Keratinocyte (primary cell): ENCODE results near the gene TMEM259. TPM values are rescaled to one million over a fixed set of nuclear protein-coding genes. Genes with fewer than 3 reads are reported as not detected.

Source experiments
- DNase-seq: peaks from one replicate; pipeline ENCODE4 v3.0.0-alpha.2; 2011; ENCODE audit warnings: low read depth, missing footprints, low spot score
- FAIRE-seq: peaks from 2 replicates; lab custom pipeline; 2011; peaks lifted over from hg19 to GRCh38; lab: Jason Lieb, UNC
- H2AFZ ChIP-seq: 2 replicates; pipeline ENCODE4 v1.6.0; 2012; ENCODE audit warnings: low read length, control low read depth, inconsistent platforms; ENCODE audit not compliant: control insufficient read depth
- H3K27ac ChIP-seq: 2 replicates; pipeline ENCODE4 v1.5.1; 2011; ENCODE audit warnings: low read length; ENCODE audit not compliant: control insufficient read depth, insufficient read depth
- H3K27me3 ChIP-seq: 3 replicates; pipeline ENCODE4 v1.6.0; 2011; ENCODE audit warnings: low read length; ENCODE audit not compliant: control insufficient read depth, insufficient read depth; ENCODE audit errors: extremely low read depth
- H3K36me3 ChIP-seq, 2 experiments: 2 replicates in 1 of 2; 3 replicates in 1 of 2; pipeline ENCODE4 v1.5.1; 2011; ENCODE audit warnings: low read length in 2 of 2, mild to moderate bottlenecking in 1 of 2; ENCODE audit not compliant: control insufficient read depth in 2 of 2, insufficient read depth in 2 of 2; ENCODE audit errors: extremely low read depth in 1 of 2
- H3K4me1 ChIP-seq: 3 replicates; pipeline ENCODE4 v1.5.1; 2011; ENCODE audit warnings: low read length; ENCODE audit not compliant: control insufficient read depth, insufficient read depth; ENCODE audit errors: extremely low read depth
- H3K4me2 ChIP-seq: 3 replicates; pipeline ENCODE4 v1.6.0; 2011; ENCODE audit warnings: low read depth, low read length; ENCODE audit not compliant: control insufficient read depth, insufficient read depth; ENCODE audit errors: extremely low read depth
- H3K4me3 ChIP-seq, 3 experiments: fragments of 200-600 bp in 1 of 3; sonication (generic) in 1 of 3; 2 replicates in 2 of 3; 3 replicates in 1 of 3; pipeline ENCODE4 v1.5.1; 2011 to 2016; ENCODE audit warnings: low read length in 3 of 3, mild to moderate bottlenecking in 3 of 3, control low read depth in 2 of 3, inconsistent platforms in 1 of 3, low read depth in 1 of 3, mixed read lengths in 1 of 3, mixed run types in 1 of 3, moderate library complexity in 1 of 3; ENCODE audit not compliant: control insufficient read depth in 2 of 3, insufficient read depth in 2 of 3; ENCODE audit errors: extremely low read depth in 1 of 3
- H3K79me2 ChIP-seq: 2 replicates; pipeline ENCODE4 v1.6.0; 2012; ENCODE audit warnings: low read length; ENCODE audit not compliant: control insufficient read depth, insufficient read depth
- H3K9ac ChIP-seq: 3 replicates; pipeline ENCODE4 v1.6.0; 2011; ENCODE audit warnings: low read length; ENCODE audit not compliant: control insufficient read depth, insufficient read depth; ENCODE audit errors: extremely low read depth
- H3K9me1 ChIP-seq: 3 replicates; pipeline ENCODE4 v1.6.0; 2011; ENCODE audit warnings: low read length; ENCODE audit not compliant: control insufficient read depth, insufficient read depth; ENCODE audit errors: extremely low read depth
- H3K9me3 ChIP-seq: 2 replicates; pipeline ENCODE4 v1.5.1; 2012; ENCODE audit warnings: low read depth, low read length; ENCODE audit not compliant: control insufficient read depth
- H4K20me1 ChIP-seq: 3 replicates; pipeline ENCODE4 v1.6.0; 2011; ENCODE audit warnings: low read length; ENCODE audit not compliant: control insufficient read depth, insufficient read depth; ENCODE audit errors: extremely low read depth
- EZH2 ChIP-seq: IDR thresholded peaks from one replicate; pipeline ENCODE4 v1.6.1; 2012; ENCODE audit warnings: inconsistent platforms, mild to moderate bottlenecking, low read length, moderate library complexity
- dilution Hi-C: fragments of 300-500 bp; cut with MboI; formaldehyde crosslinking; loops from one replicate; pipeline ENCODE4 v1.7.0; 2020; ENCODE audit warnings: low sequenced_read_pairs; ENCODE audit not compliant: extremely low pct_ligation_motif_present
- polyA plus RNA-seq, 5 experiments: library from polyadenylated mRNA; depleted of rRNA in 3 of 5; stranded (reverse) in 3 of 5; stranded (forward) in 1 of 5; unstranded in 1 of 5; fragments of >200 nt; gene quantifications; 1 replicate in 1 of 5; 2 replicates in 3 of 5; 3 replicates in 1 of 5; pipeline versions ENCODE4 v1.2.1 to v1.2.3, GENCODE V29; 2011 to 2012; ENCODE audit warnings: missing spikeins in 2 of 5, low read depth in 1 of 5, low replicate concordance in 1 of 5
- TF ChIP-seq, protein P1 (sequence below), 3 experiments: IDR thresholded peaks in 1 of 3; conservative IDR thresholded peaks in 1 of 3; optimal IDR thresholded peaks in 1 of 3; 2 replicates in 2 of 3; 3 replicates in 1 of 3; pipeline versions ENCODE3 to v1.5.1; 2011; ENCODE audit warnings: low read length in 3 of 3, mild to moderate bottlenecking in 3 of 3, moderate library complexity in 2 of 3, control low read depth in 1 of 3, inconsistent platforms in 1 of 3; ENCODE audit not compliant: insufficient read depth in 2 of 3; ENCODE audit errors: extremely low read depth in 1 of 3

Gene TMEM259
- polyA plus RNA-seq, 1 donor (not counting 4 experiments of a cell fraction or from before 2014, with no cell fraction given), result 61.5 TPM

GRCh38 chr19:979318-979741, 41.6 kb downstream of the TMEM259 start:
- Histone ChIP-seq H3K79me2 (peaks cover 2% of the 10 kb centered on the region), H3K27me3 (peaks cover 7% of the 10 kb centered on the region), H3K9ac (no peak overlapping the region), H3K9me3 (no peaks in the 10 kb centered on the region), H4K20me1 (no peaks in the 10 kb centered on the region), H3K36me3 (no peaks in the 10 kb centered on the region), H3K9me1 (no peaks in the 10 kb centered on the region), H3K27ac (no peak overlapping the region), H3K4me1 (peaks cover 8% of the 10 kb centered on the region), H3K4me2 (no peak overlapping the region), H3K4me3 (no peak overlapping the region), H2AFZ (no peak overlapping the region)
- no peak for FAIRE-seq
- dilution Hi-C loops, result no loop called here
- no peak for DNase-seq
- TF ChIP-seq EZH2, result no peak
- TF ChIP-seq, protein P1, sequence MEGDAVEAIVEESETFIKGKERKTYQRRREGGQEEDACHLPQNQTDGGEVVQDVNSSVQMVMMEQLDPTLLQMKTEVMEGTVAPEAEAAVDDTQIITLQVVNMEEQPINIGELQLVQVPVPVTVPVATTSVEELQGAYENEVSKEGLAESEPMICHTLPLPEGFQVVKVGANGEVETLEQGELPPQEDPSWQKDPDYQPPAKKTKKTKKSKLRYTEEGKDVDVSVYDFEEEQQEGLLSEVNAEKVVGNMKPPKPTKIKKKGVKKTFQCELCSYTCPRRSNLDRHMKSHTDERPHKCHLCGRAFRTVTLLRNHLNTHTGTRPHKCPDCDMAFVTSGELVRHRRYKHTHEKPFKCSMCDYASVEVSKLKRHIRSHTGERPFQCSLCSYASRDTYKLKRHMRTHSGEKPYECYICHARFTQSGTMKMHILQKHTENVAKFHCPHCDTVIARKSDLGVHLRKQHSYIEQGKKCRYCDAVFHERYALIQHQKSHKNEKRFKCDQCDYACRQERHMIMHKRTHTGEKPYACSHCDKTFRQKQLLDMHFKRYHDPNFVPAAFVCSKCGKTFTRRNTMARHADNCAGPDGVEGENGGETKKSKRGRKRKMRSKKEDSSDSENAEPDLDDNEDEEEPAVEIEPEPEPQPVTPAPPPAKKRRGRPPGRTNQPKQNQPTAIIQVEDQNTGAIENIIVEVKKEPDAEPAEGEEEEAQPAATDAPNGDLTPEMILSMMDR (optimal IDR thresholded peaks at IDR 0.05 in 1 of 3, IDR thresholded peaks at IDR 0.05 in 1 of 3, conservative IDR thresholded peaks at IDR 0.05 in 1 of 3; ENCODE audit: extremely low read depth in 1 of 3, insufficient read depth in 2 of 3, low read length in 3 of 3), result no peak

GRCh38 chr19:977058-977464, 43.9 kb downstream of the TMEM259 start:
- TF ChIP-seq, protein P1 (optimal IDR thresholded peaks at IDR 0.05 in 1 of 3, IDR thresholded peaks at IDR 0.05 in 1 of 3, conservative IDR thresholded peaks at IDR 0.05 in 1 of 3; ENCODE audit: extremely low read depth in 1 of 3, insufficient read depth in 2 of 3, low read length in 3 of 3), result no peak
- no peak for TF ChIP-seq EZH2
- no peaks in the 10 kb centered on the region for H3K79me2 ChIP-seq
- dilution Hi-C loops, result no loop called here
- H3K27me3 ChIP-seq, result peaks cover 7% of the 10 kb centered on the region
- H3K9me3 ChIP-seq, result no peaks in the 10 kb centered on the region
- H3K4me2 ChIP-seq, result no peak overlapping the region
- peaks cover 0 to 1% of the 10 kb centered on the region in 2 experiments for H3K36me3 ChIP-seq
- H3K9ac ChIP-seq, result no peak overlapping the region
- no peak overlapping the region for H3K27ac ChIP-seq
- H3K4me3 ChIP-seq, result no peak overlapping the region
- FAIRE-seq (no peak), DNase-seq (no peak)
- no peaks in the 10 kb centered on the region for H3K9me1 ChIP-seq
- H3K4me1 ChIP-seq, result no peaks in the 10 kb centered on the region
- H4K20me1 ChIP-seq, result no peaks in the 10 kb centered on the region
- H2AFZ ChIP-seq, result no peak overlapping the region
